Fibroblast of lung (primary cell): ENCODE results near the gene OCA2. TPM values are rescaled to one million over a fixed set of nuclear protein-coding genes. Genes with fewer than 3 reads are reported as not detected.

Experiments
- DNase-seq, 2 donors: peaks; one replicate each; pipeline versions ENCODE4 v3.0.0 to v3.0.0-alpha.2; 2010; ENCODE audit warnings: low read depth in 2 of 2
- H2AFZ ChIP-seq: 2 replicates; pipeline ENCODE4 v1.5.1; 2012; ENCODE audit warnings: low read length, control low read depth, inconsistent platforms
- H3K27ac ChIP-seq: 2 replicates; pipeline ENCODE4 v1.5.1; 2011; ENCODE audit warnings: low read length, control low read depth; ENCODE audit not compliant: insufficient read depth
- H3K27me3 ChIP-seq: 2 replicates; pipeline ENCODE4 v1.5.1; 2011; ENCODE audit warnings: mild to moderate bottlenecking, low read length; ENCODE audit not compliant: control insufficient read depth, insufficient read depth
- H3K36me3 ChIP-seq: 2 replicates; pipeline ENCODE4 v1.5.1; 2011; ENCODE audit warnings: low read length; ENCODE audit not compliant: control insufficient read depth, insufficient read depth
- H3K4me1 ChIP-seq: 2 replicates; pipeline ENCODE4 v1.5.1; 2011; ENCODE audit warnings: low read length; ENCODE audit not compliant: control insufficient read depth, insufficient read depth; ENCODE audit errors: extremely low read depth
- H3K4me2 ChIP-seq: 2 replicates; pipeline ENCODE4 v1.5.1; 2011; ENCODE audit warnings: low read length, control low read depth; ENCODE audit not compliant: insufficient read depth; ENCODE audit errors: extremely low read depth
- H3K4me3 ChIP-seq, 4 experiments: fragments of 200-600 bp in 1 of 4; sonication (generic) in 1 of 4; replicated peaks in 1 of 4; 2 replicates each; pipeline ENCODE4 v1.5.1; 2011 to 2016; ENCODE audit warnings: low read length in 4 of 4, low read depth in 3 of 4, mild to moderate bottlenecking in 3 of 4, control low read depth in 2 of 4, inconsistent platforms in 1 of 4, mixed read lengths in 1 of 4; ENCODE audit not compliant: insufficient read depth in 1 of 4; ENCODE audit errors: control extremely low read depth in 1 of 4
- H3K79me2 ChIP-seq: 2 replicates; pipeline ENCODE4 v1.5.1; 2012; ENCODE audit warnings: mild to moderate bottlenecking, low read length, inconsistent platforms; ENCODE audit not compliant: control insufficient read depth, insufficient read depth
- H3K9ac ChIP-seq: 2 replicates; pipeline ENCODE4 v1.5.1; 2011; ENCODE audit warnings: mild to moderate bottlenecking, low read length, control low read depth; ENCODE audit not compliant: insufficient read depth
- H3K9me3 ChIP-seq: 2 replicates; pipeline ENCODE4 v1.5.1; 2012; ENCODE audit warnings: low read depth, low read length; ENCODE audit not compliant: control insufficient read depth, insufficient read depth
- H4K20me1 ChIP-seq: 2 replicates; pipeline ENCODE4 v1.5.1; 2011; ENCODE audit warnings: low read length; ENCODE audit not compliant: control insufficient read depth, insufficient read depth; ENCODE audit errors: extremely low read depth
- EZH2 ChIP-seq: IDR thresholded peaks from 2 replicates; pipeline ENCODE4 v1.5.1; 2012; ENCODE audit warnings: low read length, control low read depth, mild to moderate bottlenecking; ENCODE audit errors: missing control alignments
- polyA plus RNA-seq, 2 donors: library from polyadenylated mRNA; depleted of rRNA in 1 of 2; stranded (reverse) in 1 of 2; unstranded in 1 of 2; fragments of >200 nt; gene quantifications; 2 replicates each; pipeline ENCODE4 v1.2.1, GENCODE V29; 2011 to 2012; ENCODE audit warnings: missing spikeins in 1 of 2
- total RNA-seq: library from RNA; depleted of rRNA; stranded (reverse); fragments of >200 nt; gene quantifications from 2 replicates; pipeline ENCODE4 v1.2.1, GENCODE V29; 2014
- TF ChIP-seq, protein P1 (sequence below), 2 donors: IDR thresholded peaks in 1 of 2; conservative IDR thresholded peaks in 1 of 2; 1 replicate in 1 of 2; 2 replicates in 1 of 2; pipeline ENCODE4 v1.5.1; 2011 to 2012; ENCODE audit warnings: low read length in 2 of 2, control low read depth in 1 of 2, inconsistent platforms in 1 of 2, low read depth in 1 of 2, mild to moderate bottlenecking in 1 of 2

OCA2 gene
- total and polyA plus RNA-seq, 2 donors (not counting 1 experiment from before 2014, with no cell fraction given): not detected

DNA sequence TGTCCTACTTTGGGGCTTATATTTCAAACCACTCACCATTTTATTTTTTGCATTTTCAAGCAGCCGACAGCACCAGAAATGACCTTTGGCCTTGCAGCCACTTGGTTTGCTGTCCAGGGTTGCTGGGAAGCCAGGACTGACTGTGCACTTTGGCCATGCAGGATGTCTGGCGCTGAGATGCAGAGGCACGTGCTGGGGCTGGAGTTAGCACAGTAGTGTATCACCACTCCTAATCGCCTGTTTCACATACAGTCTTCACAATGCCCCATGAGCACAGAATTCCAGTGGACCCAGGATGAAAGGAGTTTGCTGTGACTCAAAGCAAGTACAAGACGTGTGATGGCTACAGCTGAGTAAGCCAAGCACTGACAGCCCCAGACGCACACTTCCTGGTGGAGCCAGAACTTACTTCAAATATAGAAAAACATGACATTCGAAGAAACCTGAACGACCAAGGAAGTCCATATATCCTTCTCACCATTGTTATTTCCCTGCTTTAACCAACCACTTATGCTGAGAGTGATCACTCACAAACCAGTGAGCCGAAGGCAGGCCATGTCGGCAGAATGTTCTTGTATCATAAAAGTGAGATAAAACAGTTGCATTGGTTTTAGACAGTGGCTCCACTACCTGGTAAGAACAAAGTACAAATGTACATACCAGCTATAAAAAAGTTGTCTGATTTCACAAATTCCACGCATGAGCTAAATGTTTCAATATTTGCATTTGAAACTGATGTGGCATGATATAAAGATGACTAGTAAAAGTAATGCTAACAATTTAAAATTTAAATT is 16.0 kb downstream of the OCA2 start:
- Histone ChIP-seq H4K20me1 (no peaks in the 10 kb centered on the region), H3K4me2 (no peak overlapping the region), H3K36me3 (no peaks in the 10 kb centered on the region), H3K9me3 (no peaks in the 10 kb centered on the region), H3K4me1 (no peaks in the 10 kb centered on the region), H3K27ac (no peak overlapping the region), H3K79me2 (no peaks in the 10 kb centered on the region), H2AFZ (no peak overlapping the region), H3K27me3 (no peaks in the 10 kb centered on the region), H3K9ac (no peak overlapping the region), H3K4me3 (no peak overlapping the region)
- TF ChIP-seq EZH2: no peak
- TF ChIP-seq, protein P1, sequence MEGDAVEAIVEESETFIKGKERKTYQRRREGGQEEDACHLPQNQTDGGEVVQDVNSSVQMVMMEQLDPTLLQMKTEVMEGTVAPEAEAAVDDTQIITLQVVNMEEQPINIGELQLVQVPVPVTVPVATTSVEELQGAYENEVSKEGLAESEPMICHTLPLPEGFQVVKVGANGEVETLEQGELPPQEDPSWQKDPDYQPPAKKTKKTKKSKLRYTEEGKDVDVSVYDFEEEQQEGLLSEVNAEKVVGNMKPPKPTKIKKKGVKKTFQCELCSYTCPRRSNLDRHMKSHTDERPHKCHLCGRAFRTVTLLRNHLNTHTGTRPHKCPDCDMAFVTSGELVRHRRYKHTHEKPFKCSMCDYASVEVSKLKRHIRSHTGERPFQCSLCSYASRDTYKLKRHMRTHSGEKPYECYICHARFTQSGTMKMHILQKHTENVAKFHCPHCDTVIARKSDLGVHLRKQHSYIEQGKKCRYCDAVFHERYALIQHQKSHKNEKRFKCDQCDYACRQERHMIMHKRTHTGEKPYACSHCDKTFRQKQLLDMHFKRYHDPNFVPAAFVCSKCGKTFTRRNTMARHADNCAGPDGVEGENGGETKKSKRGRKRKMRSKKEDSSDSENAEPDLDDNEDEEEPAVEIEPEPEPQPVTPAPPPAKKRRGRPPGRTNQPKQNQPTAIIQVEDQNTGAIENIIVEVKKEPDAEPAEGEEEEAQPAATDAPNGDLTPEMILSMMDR (conservative IDR thresholded peaks at IDR 0.05 in 1 of 2, IDR thresholded peaks at IDR 0.05 in 1 of 2; ENCODE audit: low read depth in 1 of 2, low read length in 2 of 2): no peak
- no peak for DNase-seq

DNA sequence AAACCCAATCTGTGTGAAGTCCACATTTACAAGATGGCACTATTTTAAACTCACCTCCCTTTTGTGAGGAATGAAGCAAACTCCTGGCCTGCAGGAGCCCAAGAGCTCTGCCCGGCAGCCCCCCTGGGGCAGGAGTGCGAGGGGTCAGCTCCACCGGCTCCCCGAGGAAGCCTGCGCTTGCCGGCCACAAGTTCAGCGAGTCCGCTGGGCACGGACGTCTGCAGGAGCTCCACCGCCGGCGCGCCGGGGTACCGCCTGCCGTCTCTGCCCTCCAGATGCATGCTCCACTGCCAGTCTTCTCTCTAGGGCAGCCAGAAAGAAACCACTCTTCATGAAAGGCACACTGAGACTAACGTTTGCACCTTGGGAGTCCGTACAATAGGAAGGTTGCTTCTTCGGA is 17.5 kb downstream of the OCA2 start:
- no peaks in the 10 kb centered on the region for H3K27me3 ChIP-seq
- DNase-seq: no peak
- H3K4me1 ChIP-seq: no peaks in the 10 kb centered on the region
- no peak overlapping the region for H3K27ac ChIP-seq
- no peak overlapping the region for H2AFZ ChIP-seq
- H3K4me3 ChIP-seq: no peak overlapping the region
- no peaks in the 10 kb centered on the region for H3K36me3 ChIP-seq
- no peak overlapping the region for H3K4me2 ChIP-seq
- no peaks in the 10 kb centered on the region for H3K9me3 ChIP-seq
- TF ChIP-seq EZH2: no peak
- TF ChIP-seq, protein P1 (conservative IDR thresholded peaks at IDR 0.05 in 1 of 2, IDR thresholded peaks at IDR 0.05 in 1 of 2; ENCODE audit: low read depth in 1 of 2, low read length in 2 of 2): no peak
- no peak overlapping the region for H3K9ac ChIP-seq
- H3K79me2 ChIP-seq: no peaks in the 10 kb centered on the region
- H4K20me1 ChIP-seq: no peaks in the 10 kb centered on the region

DNA sequence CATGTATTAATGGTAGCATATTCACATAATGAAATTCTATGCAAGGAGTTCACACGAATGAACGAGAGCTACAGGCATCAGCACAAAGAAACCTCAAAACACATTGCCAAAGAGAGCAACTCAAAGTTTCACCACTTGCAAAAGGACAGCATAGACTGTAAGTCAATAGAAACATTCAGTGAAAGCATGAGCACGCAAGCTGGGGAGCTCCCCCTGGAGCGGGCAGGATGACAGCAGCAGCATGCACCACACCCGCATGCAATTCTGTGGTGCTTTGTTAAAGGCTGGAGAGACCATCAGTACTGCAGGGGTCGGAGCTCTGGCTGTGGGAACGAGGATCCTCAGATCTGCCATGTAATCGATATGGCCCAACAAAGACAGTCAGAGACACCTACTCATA is 18.7 kb downstream of the OCA2 start:
- H3K4me2 ChIP-seq: no peak overlapping the region
- no peaks in the 10 kb centered on the region for H3K4me1 ChIP-seq
- H3K27me3 ChIP-seq: no peaks in the 10 kb centered on the region
- DNase-seq: no peak
- H3K79me2 ChIP-seq: no peaks in the 10 kb centered on the region
- H3K36me3 ChIP-seq: no peaks in the 10 kb centered on the region
- no peak for TF ChIP-seq EZH2
- TF ChIP-seq, protein P1 (conservative IDR thresholded peaks at IDR 0.05 in 1 of 2, IDR thresholded peaks at IDR 0.05 in 1 of 2; ENCODE audit: low read depth in 1 of 2, low read length in 2 of 2): no peak
- no peak overlapping the region for H2AFZ ChIP-seq
- no peak overlapping the region for H3K4me3 ChIP-seq
- no peak overlapping the region for H3K27ac ChIP-seq
- H4K20me1 ChIP-seq: no peaks in the 10 kb centered on the region
- no peak overlapping the region for H3K9ac ChIP-seq
- no peaks in the 10 kb centered on the region for H3K9me3 ChIP-seq
